Sciatic nerve (tissue), 2 donors: ENCODE data around the gene LGALS4. TPM values are rescaled to one million over a fixed set of nuclear protein-coding genes. Genes with fewer than 3 reads are reported as not detected.
"Not testable (repeated sequence)": the region's sequence is repeated elsewhere in the genome, so short reads cannot be mapped to it uniquely, and the experiment has no call there.

Source experiments
- ATAC-seq: fragments of 200-7000 bp; cut with Tn5 transposase; one replicate; pipeline ENCODE4 v1.9.1; 2020; ENCODE audit warnings: mild to moderate bottlenecking, moderate library complexity
- DNase-seq: peaks from one replicate; pipeline ENCODE4 v3.0.0-alpha.2; 2020; ENCODE audit warnings: low spot score
- intact Hi-C: fragments of 100-400 bp; cut with DNase I; formaldehyde crosslinking; loops from one replicate; pipeline ENCODE4 v1.14.2; 2022
- total RNA-seq: library from RNA; stranded (reverse); fragmentation: NEBNext Ultra II Directional; extraction: Animal tissue kit (Norgen Biotek cat#: 25700); gene quantifications from one replicate; pipeline ENCODE4 v1.2.1, GENCODE V29; 2021
- donor health status: DM: no; HTN: no; CAD: no.
- donor health status: DM: no; HTN: no; CAD: no.

LGALS4 gene
- total RNA-seq, 1 donor from 2014 or later, result 1.3 TPM

GRCh38 chr19:38830039-38830733, 17.4 kb upstream of the LGALS4 start:
- ATAC-seq, result no peak
- no peak for DNase-seq
- intact Hi-C loops, result no loop called here

- intact Hi-C loops, ATAC-seq, DNase-seq: not testable (repeated sequence)
Measured at GRCh38 chr19:38829203-38829602, 16.5 kb upstream of the LGALS4 start.

- intact Hi-C loops, result no loop called here
- DNase-seq (no peak), ATAC-seq (no peak)
Measured at GRCh38 chr19:38826856-38827551, 14.3 kb upstream of the LGALS4 start.

- intact Hi-C loops, ATAC-seq, DNase-seq: not testable (repeated sequence)
Measured at GRCh38 chr19:38825936-38826335, 13.2 kb upstream of the LGALS4 start.

- intact Hi-C loops, ATAC-seq, DNase-seq: not testable (repeated sequence)
Measured at GRCh38 chr19:38821230-38821825, 8.6 kb upstream of the LGALS4 start.

- intact Hi-C loops, result no loop called here
- DNase-seq (no peak), ATAC-seq (no peak)
Measured at GRCh38 chr19:38819231-38819920, 6.6 kb upstream of the LGALS4 start.

GRCh38 chr19:38817081-38817480, 4.3 kb upstream of the LGALS4 start:
- intact Hi-C loops, result no loop called here
- ATAC-seq (no peak), DNase-seq (no peak)

GRCh38 chr19:38816131-38816750, 3.5 kb upstream of the LGALS4 start:
- no peak for ATAC-seq
- intact Hi-C loops, result no loop called here
- no peak for DNase-seq

- intact Hi-C loops, result no loop called here
- DNase-seq (no peak), ATAC-seq (no peak)
Measured at GRCh38 chr19:38815059-38816001, 2.6 kb upstream of the LGALS4 start.

GRCh38 chr19:38813932-38814331, 1.2 kb upstream of the LGALS4 start:
- DNase-seq, ATAC-seq, intact Hi-C loops: not testable (repeated sequence)

GRCh38 chr19:38813323-38813722, 578 bp upstream of the LGALS4 start:
- DNase-seq (no peak), ATAC-seq (no peak)
- intact Hi-C loops, result no loop called here

- DNase-seq (no peak), ATAC-seq (no peak)
- intact Hi-C loops, result no loop called here
Measured at GRCh38 chr19:38812009-38812840, 520 bp downstream of the LGALS4 start.

GRCh38 chr19:38809592-38810252, 3.0 kb downstream of the LGALS4 start:
- intact Hi-C loops, result no loop called here
- ATAC-seq (no peak), DNase-seq (no peak)

- intact Hi-C loops, result no loop called here
- no peak for DNase-seq
- ATAC-seq, result no peak
Measured at GRCh38 chr19:38808741-38809140, 4.0 kb downstream of the LGALS4 start.

- ATAC-seq, DNase-seq, intact Hi-C loops: not testable (repeated sequence)
Measured at GRCh38 chr19:38807374-38808098, 5.2 kb downstream of the LGALS4 start.

GRCh38 chr19:38806371-38806770, 6.4 kb downstream of the LGALS4 start:
- DNase-seq (no peak), ATAC-seq (no peak)
- intact Hi-C loops, result no loop called here
